ENCODE data around the gene OR2Y1. TPM values are rescaled to one million over a fixed set of nuclear protein-coding genes. Genes with fewer than 3 reads are reported as not detected.
"Not testable (repeated sequence)": the region's sequence is repeated elsewhere in the genome, so short reads cannot be mapped to it uniquely, and the experiment has no call there.

OR2Y1 gene
- total RNA-seq, 1 donor from 2014 or later = not detected

DNA sequence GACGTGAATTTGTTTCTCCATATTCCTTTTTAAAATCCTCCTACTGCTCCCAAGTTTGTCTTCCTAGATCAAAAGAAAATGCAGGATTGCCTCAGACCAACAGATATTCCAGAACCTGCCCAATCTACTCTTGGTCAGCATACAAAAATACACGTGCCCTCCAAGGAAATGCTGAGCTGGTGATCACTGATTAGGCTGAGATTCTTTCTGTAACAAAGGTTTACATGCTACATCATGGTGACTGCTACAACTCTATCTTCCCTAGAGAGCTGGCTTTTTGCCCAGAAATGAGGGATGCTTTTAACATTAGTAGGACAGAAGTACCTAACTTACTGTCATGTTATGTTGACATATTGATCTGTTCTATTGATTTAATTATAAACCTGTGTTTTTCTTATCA lies 35.5 kb downstream of the OR2Y1 start:
- H3K9me3 ChIP-seq = no peaks in the 10 kb centered on the region
- H3K4me3 ChIP-seq = no peak overlapping the region
- TF ChIP-seq, protein P1, sequence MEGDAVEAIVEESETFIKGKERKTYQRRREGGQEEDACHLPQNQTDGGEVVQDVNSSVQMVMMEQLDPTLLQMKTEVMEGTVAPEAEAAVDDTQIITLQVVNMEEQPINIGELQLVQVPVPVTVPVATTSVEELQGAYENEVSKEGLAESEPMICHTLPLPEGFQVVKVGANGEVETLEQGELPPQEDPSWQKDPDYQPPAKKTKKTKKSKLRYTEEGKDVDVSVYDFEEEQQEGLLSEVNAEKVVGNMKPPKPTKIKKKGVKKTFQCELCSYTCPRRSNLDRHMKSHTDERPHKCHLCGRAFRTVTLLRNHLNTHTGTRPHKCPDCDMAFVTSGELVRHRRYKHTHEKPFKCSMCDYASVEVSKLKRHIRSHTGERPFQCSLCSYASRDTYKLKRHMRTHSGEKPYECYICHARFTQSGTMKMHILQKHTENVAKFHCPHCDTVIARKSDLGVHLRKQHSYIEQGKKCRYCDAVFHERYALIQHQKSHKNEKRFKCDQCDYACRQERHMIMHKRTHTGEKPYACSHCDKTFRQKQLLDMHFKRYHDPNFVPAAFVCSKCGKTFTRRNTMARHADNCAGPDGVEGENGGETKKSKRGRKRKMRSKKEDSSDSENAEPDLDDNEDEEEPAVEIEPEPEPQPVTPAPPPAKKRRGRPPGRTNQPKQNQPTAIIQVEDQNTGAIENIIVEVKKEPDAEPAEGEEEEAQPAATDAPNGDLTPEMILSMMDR (IDR thresholded peaks at IDR 0.05) = no peak
- peaks cover 6% of the 10 kb centered on the region for H3K27me3 ChIP-seq
- no peaks in the 10 kb centered on the region for H3K4me1 ChIP-seq
- no peak for DNase-seq
- ATAC-seq = no peak
- no peak overlapping the region for H3K27ac ChIP-seq
- H3K36me3 ChIP-seq = no peaks in the 10 kb centered on the region
- intact Hi-C loops (cut with DNase I) = no loop called here

DNA sequence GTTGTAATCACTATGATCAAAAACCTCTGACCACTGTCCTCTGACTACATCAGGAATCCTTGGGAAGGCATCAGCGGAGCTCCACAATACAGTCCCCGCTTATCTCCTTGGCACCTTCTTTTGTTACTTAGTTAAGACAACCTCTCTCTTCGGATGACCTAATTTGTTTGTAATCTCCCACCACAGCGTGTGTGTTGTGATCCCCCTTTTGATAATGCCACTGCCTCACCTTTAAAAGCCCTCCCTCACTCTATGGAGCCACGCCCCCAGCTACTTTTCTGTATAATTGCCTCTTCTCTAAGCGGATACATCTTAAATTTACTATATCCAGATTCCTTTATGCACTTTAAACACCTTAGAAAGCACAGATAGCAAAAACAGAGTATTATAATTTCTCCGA lies 35.9 kb downstream of the OR2Y1 start:
- H3K27me3 ChIP-seq = peaks cover 6% of the 10 kb centered on the region
- H3K36me3 ChIP-seq = no peaks in the 10 kb centered on the region
- TF ChIP-seq, protein P1 (IDR thresholded peaks at IDR 0.05) = no peak
- ATAC-seq = no peak
- intact Hi-C loops (cut with DNase I) = no loop called here
- no peak overlapping the region for H3K4me3 ChIP-seq
- no peaks in the 10 kb centered on the region for H3K4me1 ChIP-seq
- H3K27ac ChIP-seq = no peak overlapping the region
- no peaks in the 10 kb centered on the region for H3K9me3 ChIP-seq
- no peak for DNase-seq

DNA sequence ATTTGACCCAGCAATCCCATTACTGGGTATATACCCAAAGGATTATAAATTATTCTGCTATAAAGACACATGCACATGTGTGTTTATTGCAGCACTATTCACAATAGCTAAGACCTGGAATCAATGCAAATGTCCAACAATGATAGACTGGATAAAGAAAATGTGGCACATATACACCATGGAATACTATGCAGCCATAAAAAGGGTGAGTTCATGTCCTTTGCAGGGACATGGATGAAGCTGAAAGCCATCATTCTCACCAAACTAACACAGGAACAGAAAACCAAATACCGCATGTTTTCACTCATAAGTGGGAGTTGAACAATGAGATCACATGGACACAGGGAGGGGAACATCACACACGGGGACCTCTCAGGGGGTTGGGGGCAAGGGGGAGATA lies 36.5 kb downstream of the OR2Y1 start:
- H3K27ac ChIP-seq; H3K9me3 ChIP-seq; ATAC-seq; DNase-seq; H3K4me1 ChIP-seq; H3K36me3 ChIP-seq; intact Hi-C loops (cut with DNase I); H3K4me3 ChIP-seq; H3K27me3 ChIP-seq: not testable (repeated sequence)

DNA sequence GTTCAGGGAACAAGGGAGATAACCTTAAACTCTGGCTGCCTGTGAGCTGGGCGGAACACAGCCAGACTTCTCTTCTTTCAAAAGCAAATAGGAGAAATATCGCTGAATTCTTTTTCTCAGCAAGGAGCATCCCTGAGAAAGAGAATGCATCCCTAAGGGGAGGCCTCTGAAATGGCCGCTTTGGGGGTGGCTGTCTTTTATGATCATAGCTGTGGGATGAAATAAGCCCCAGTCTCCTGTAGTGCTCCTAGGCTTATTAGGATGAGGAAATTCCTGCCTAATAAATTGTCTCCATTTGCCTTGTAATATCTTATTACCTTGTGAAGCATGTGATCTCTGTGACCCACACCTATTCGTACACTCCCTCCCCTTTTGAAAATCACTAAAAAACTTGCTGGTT lies 39.4 kb downstream of the OR2Y1 start:
- H3K4me1 ChIP-seq; intact Hi-C loops (cut with DNase I); H3K27me3 ChIP-seq; ATAC-seq; H3K36me3 ChIP-seq; DNase-seq; H3K9me3 ChIP-seq; H3K4me3 ChIP-seq; H3K27ac ChIP-seq: not testable (repeated sequence)

DNA sequence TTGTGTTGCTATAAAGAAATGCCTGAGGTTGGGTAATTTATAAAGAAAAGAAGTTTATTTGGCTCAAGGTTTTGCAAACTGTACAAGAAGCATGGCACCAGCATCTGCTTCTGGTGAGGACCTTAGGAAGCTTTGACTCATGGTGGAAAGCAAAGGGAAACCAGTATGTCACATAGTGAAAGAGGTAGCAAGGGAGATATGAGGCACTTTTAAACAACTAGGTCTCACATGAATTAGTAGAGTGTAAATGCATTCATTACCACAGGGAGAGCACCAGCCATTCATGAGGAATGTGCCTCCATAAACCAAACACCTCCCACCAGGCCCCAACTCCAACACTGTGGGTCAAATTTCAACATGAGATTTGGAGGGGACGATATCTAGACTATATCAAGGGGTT lies 40.8 kb downstream of the OR2Y1 start:
- DNase-seq (no peak), ATAC-seq (no peak)
- H3K9me3 ChIP-seq = no peaks in the 10 kb centered on the region
- no peak overlapping the region for H3K27ac ChIP-seq
- no peak overlapping the region for H3K4me3 ChIP-seq
- peaks cover 6% of the 10 kb centered on the region for H3K27me3 ChIP-seq
- H3K4me1 ChIP-seq = no peaks in the 10 kb centered on the region
- TF ChIP-seq, protein P1 (IDR thresholded peaks at IDR 0.05) = no peak
- no peaks in the 10 kb centered on the region for H3K36me3 ChIP-seq
- intact Hi-C loops (cut with DNase I) = no loop called here

DNA sequence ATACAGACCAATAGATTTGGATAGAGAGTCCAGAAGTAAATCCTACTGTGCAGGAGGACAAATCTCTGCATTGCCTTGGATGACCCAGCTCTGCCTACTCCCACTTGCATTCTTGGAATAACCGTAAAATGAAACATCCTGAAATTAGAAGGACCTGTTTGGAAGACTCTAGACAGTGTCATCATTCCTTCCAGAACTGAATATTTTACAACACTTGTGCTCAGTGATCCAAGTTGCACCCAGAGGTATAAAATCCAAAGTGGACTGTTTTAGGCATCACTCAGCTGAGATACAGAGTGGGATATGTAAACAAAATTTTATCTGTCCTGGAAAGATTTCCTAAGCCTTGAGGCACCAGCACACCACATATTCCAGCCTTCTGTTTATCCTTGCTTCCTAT lies 43.7 kb downstream of the OR2Y1 start:
- H3K27ac ChIP-seq = no peak overlapping the region
- TF ChIP-seq, protein P1 (IDR thresholded peaks at IDR 0.05) = no peak
- ATAC-seq = no peak
- no peaks in the 10 kb centered on the region for H3K4me1 ChIP-seq
- no peak overlapping the region for H3K4me3 ChIP-seq
- H3K9me3 ChIP-seq = no peaks in the 10 kb centered on the region
- no peaks in the 10 kb centered on the region for H3K36me3 ChIP-seq
- H3K27me3 ChIP-seq = peaks cover 10% of the 10 kb centered on the region
- intact Hi-C loops (cut with DNase I) = no loop called here
- DNase-seq = no peak

DNA sequence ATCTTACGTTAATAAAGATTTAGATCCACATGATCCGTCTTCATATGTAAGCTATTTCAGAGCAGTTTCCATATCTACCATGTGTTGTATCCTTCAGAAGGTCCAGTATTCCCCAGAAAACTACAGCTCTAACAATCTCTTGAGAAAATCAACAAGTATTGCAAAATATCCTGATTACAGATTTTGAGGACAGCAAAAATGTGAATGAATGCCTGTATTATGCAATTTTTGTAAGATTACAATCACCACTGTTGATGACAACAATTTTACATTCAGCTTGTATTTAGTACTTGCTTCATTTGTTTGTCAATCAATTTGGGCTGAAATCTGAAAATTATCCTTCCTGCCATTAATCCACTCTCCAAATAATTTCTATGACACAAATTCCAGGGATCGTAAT lies 47.4 kb downstream of the OR2Y1 start:
- H3K4me3 ChIP-seq = no peak overlapping the region
- no peaks in the 10 kb centered on the region for H3K9me3 ChIP-seq
- no peak for DNase-seq
- intact Hi-C loops (cut with DNase I) = no loop called here
- peaks cover 8% of the 10 kb centered on the region for H3K27me3 ChIP-seq
- no peak overlapping the region for H3K27ac ChIP-seq
- H3K4me1 ChIP-seq = no peaks in the 10 kb centered on the region
- ATAC-seq = no peak
- TF ChIP-seq, protein P1 (IDR thresholded peaks at IDR 0.05) = no peak
- no peaks in the 10 kb centered on the region for H3K36me3 ChIP-seq
